HepG2 (cell line): ENCODE data around the gene JADE3. TPM values are rescaled to one million over a fixed set of nuclear protein-coding genes. Genes with fewer than 3 reads are reported as not detected.

Experiments
- ATAC-seq: fragments of 200-7000 bp; cut with Tn5 transposase; 3 replicates; pipeline ENCODE4 v1.9.1; 2020; ENCODE audit warnings: mild to moderate bottlenecking, moderate library complexity
- BruUV-seq: library from RNA; stranded (reverse); fragments of 400-500 nt; replicated peaks from 2 replicates; lab custom pipeline; 2021; lab: Mats Ljungman, UMichigan
- CTCF ChIA-PET: fragments of 300-600 bp; formaldehyde crosslinking; extraction: SDS; loops from one replicate; lab custom pipeline; 2021; ENCODE audit warnings: low total read pairs, inconsistent platforms, low intra/inter-chr PET ratio; lab: Yijun Ruan, JAX
- POLR2A ChIA-PET: fragments of 350-600 bp; sonication (Branson Sonifier 250); formaldehyde crosslinking; loops from one replicate; lab custom pipeline; 2020; ENCODE audit warnings: antibody characterized with exemption, inconsistent platforms; lab: Yijun Ruan, JAX
- DNase-seq: peaks from one replicate; pipeline ENCODE4 v3.0.0-alpha.2; 2015; ENCODE audit warnings: low spot score
- FAIRE-seq: peaks from 3 replicates; lab custom pipeline; 2011; peaks lifted over from hg19 to GRCh38; lab: Jason Lieb, UNC
- H2AFZ ChIP-seq: one replicate; pipeline ENCODE4 v1.6.1; 2011; ENCODE audit warnings: low read length, inconsistent platforms
- H3K27ac ChIP-seq: fragments of 300-600 bp; 3 replicates; pipeline ENCODE4 v1.8.0; 2011; ENCODE audit warnings: mixed run types, mild to moderate bottlenecking, mixed read lengths, low read length, inconsistent platforms; ENCODE audit not compliant: insufficient read depth; ENCODE audit errors: extremely low read length
- H3K27me3 ChIP-seq, 2 experiments: fragments of 200-600 bp in 1 of 2; 2 replicates in 1 of 2; 3 replicates in 1 of 2; pipeline versions ENCODE4 v1.6.0 to v1.8.0; 2011; ENCODE audit warnings: low read length in 2 of 2, mild to moderate bottlenecking in 2 of 2, moderate library complexity in 2 of 2, inconsistent platforms in 1 of 2; ENCODE audit not compliant: insufficient read depth in 2 of 2, control insufficient read depth in 1 of 2
- H3K36me3 ChIP-seq, 2 experiments: fragments of 200-600 bp in 1 of 2; replicated peaks in 1 of 2; 2 replicates in 1 of 2; 3 replicates in 1 of 2; pipeline versions ENCODE4 v1.5.1 to v1.8.0; 2011; ENCODE audit warnings: low read length in 2 of 2, inconsistent platforms in 1 of 2; ENCODE audit not compliant: insufficient read depth in 2 of 2, control insufficient read depth in 1 of 2
- H3K4me1 ChIP-seq: 2 replicates; pipeline ENCODE4 v1.5.1; 2012; ENCODE audit warnings: low read length, inconsistent platforms; ENCODE audit not compliant: insufficient read depth
- H3K4me2 ChIP-seq: 2 replicates; pipeline ENCODE4 v1.6.0; 2011; ENCODE audit warnings: low read depth, low read length, inconsistent platforms
- H3K4me3 ChIP-seq, 3 experiments: fragments of 200-600 bp in 1 of 3; sonication (generic), shearing (Covaris generic) in 1 of 3; replicated peaks in 1 of 3; 2 replicates each; pipeline ENCODE4 v1.5.1; 2011 to 2016; ENCODE audit warnings: low read length in 3 of 3, inconsistent platforms in 2 of 3, low read depth in 2 of 3, mild to moderate bottlenecking in 2 of 3, control low read depth in 1 of 3, mixed read lengths in 1 of 3; ENCODE audit not compliant: insufficient read depth in 1 of 3
- H3K79me2 ChIP-seq: one replicate; pipeline ENCODE4 v1.6.1; 2011; ENCODE audit warnings: low read length, inconsistent platforms; ENCODE audit not compliant: insufficient read depth
- H3K9ac ChIP-seq: 2 replicates; pipeline ENCODE4 v1.6.0; 2011; ENCODE audit warnings: mild to moderate bottlenecking, low read depth, low read length, inconsistent platforms; ENCODE audit not compliant: insufficient read depth
- H3K9me3 ChIP-seq: 2 replicates; pipeline ENCODE4 v1.5.1; 2012; ENCODE audit warnings: mild to moderate bottlenecking, low read length
- H4K20me1 ChIP-seq: 2 replicates; pipeline ENCODE4 v1.6.0; 2011; ENCODE audit warnings: inconsistent platforms, mild to moderate bottlenecking, low read length, moderate library complexity; ENCODE audit not compliant: insufficient read depth
- ATF4 ChIP-seq, 2 experiments: fragments of 450-650 bp in 1 of 2; sonication (generic) in 1 of 2; formaldehyde crosslinking; IDR thresholded peaks; 2 replicates each; pipeline versions ENCODE4 v1.5.0 to v1.8.0; 2020 to 2022; ENCODE audit warnings: mild to moderate bottlenecking in 1 of 2, missing genetic modification reagents in 1 of 2
- ATRX ChIP-seq: sonication (generic); formaldehyde crosslinking; IDR thresholded peaks from 2 replicates; pipeline ENCODE4 v1.4.0; 2020; ENCODE audit warnings: missing genetic modification reagents, borderline replicate concordance
- HNF4G ChIP-seq, 2 experiments: sonication (generic) in 1 of 2; formaldehyde crosslinking in 1 of 2; IDR thresholded peaks; 2 replicates each; pipeline versions ENCODE4 v1.4.0 to v1.6.1; 2011 to 2020; ENCODE audit warnings: borderline replicate concordance in 2 of 2, low read depth in 2 of 2, mild to moderate bottlenecking in 2 of 2, low read length in 1 of 2, missing genetic modification reagents in 1 of 2, moderate library complexity in 1 of 2
- HNRNPUL1 ChIP-seq: fragments of 200-400 bp; formaldehyde crosslinking; IDR thresholded peaks from 2 replicates; pipeline ENCODE4 v1.6.1; 2017; ENCODE audit warnings: low read depth, mild to moderate bottlenecking, low read length, moderate library complexity
- HOXD1 ChIP-seq: sonication (generic); formaldehyde crosslinking; IDR thresholded peaks from 2 replicates; pipeline ENCODE4 v1.5.0; 2020; ENCODE audit warnings: missing genetic modification reagents
- KIAA2018 ChIP-seq: sonication (generic); formaldehyde crosslinking; IDR thresholded peaks from 2 replicates; pipeline ENCODE4 v1.5.0; 2020; ENCODE audit warnings: mild to moderate bottlenecking, missing genetic modification reagents, borderline replicate concordance
- POLR2AphosphoS2 ChIP-seq: IDR thresholded peaks from 2 replicates; pipeline ENCODE4 v1.6.1; 2011; ENCODE audit warnings: low read depth, low read length, improper control_type of control experiment
- YEATS4 ChIP-seq: sonication (generic); formaldehyde crosslinking; IDR thresholded peaks from 2 replicates; pipeline ENCODE4 v1.4.0; 2020; ENCODE audit warnings: missing genetic modification reagents, borderline replicate concordance
- ZBTB33 ChIP-seq: sonication (generic); formaldehyde crosslinking; IDR thresholded peaks from 2 replicates; pipeline ENCODE4 v1.4.0; 2020; ENCODE audit warnings: missing genetic modification reagents
- ZFP36 ChIP-seq: fragments of 150-350 bp; IDR thresholded peaks from 2 replicates; pipeline ENCODE4 v1.6.1; 2018; ENCODE audit warnings: borderline replicate concordance, low read length, low read depth; ENCODE audit not compliant: partially characterized antibody
- WGBS: methylation state at CpG from one replicate; pipeline ENCODE4 v1.1.6; 2017; ENCODE audit warnings: low lambda C conversion rate; 5-methylcytosine and 5-hydroxymethylcytosine counted together
- in situ Hi-C: cut with HindIII; loops from 2 replicates; pipeline ENCODE4 v1.10.0; 2017; ENCODE audit warnings: low pct_unique_long_range_greater_than_20kb; ENCODE audit not compliant: extremely low pct_ligation_motif_present
- intact Hi-C: fragments of 100-400 bp; cut with micrococcal nuclease; formaldehyde crosslinking; loops from one replicate; pipeline ENCODE4 v1.10.0; 2022; ENCODE audit not compliant: unreplicated experiment
- polyA plus RNA-seq, 8 experiments: library from polyadenylated mRNA; depleted of rRNA in 3 of 8; stranded (reverse) in 7 of 8; unstranded in 1 of 8; fragments of >200 nt; fragmentation: Illumina TruSeq in 4 of 8; extraction: Trizol in 4 of 8; gene quantifications; 2 replicates each; pipeline versions ENCODE4 v1.2.1 to v1.2.3, GENCODE V29; 2011 to 2016; ENCODE audit warnings: low read depth in 4 of 8, missing spikeins in 1 of 8, mixed read lengths in 1 of 8; ENCODE audit not compliant: insufficient read depth in 1 of 8
- total RNA-seq, 5 experiments: library from RNA; depleted of rRNA; stranded (reverse); fragments of >200 nt; fragmentation: Illumina TruSeq; extraction: Trizol; gene quantifications; 2 replicates each; pipeline ENCODE4 v1.2.3, GENCODE V29; 2016; ENCODE audit warnings: low read depth in 1 of 5
- TF ChIP-seq, protein P1 (sequence below): sonication (generic); formaldehyde crosslinking; conservative IDR thresholded peaks from 2 replicates; pipeline ENCODE4 v1.4.0; 2020; ENCODE audit warnings: missing genetic modification reagents

The JADE3 gene
- total and polyA plus RNA-seq, 2 of the 13 experiments (the other 11 are each of a cell fraction or from before 2014, with no cell fraction given) = 7.7 to 7.8 TPM

DNA sequence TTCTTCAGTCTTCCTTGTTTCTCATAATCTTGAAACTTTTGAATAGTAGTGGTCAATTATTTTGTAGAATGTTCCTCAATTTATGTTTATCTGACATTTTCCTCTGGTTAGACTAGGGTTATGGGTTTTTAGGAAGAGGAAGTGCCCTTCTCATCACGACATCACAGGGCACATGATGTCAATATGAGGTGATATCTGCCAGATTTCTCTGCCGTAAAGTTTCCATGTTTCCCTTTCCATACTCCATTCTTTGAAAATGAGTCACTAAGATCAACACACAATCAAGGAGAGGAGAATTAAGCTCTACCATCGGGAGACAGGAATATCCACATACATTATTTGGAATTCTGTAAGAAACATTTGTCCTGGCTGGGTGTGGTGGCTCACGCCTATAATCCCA lies 46.9 kb upstream of the JADE3 start:
- ChIA-PET CTCF (no interaction called here), POLR2A (no interaction called here)
- WGBS = 82% methylated on average over 4 of the region's 4 CpGs
- FAIRE-seq (no peak), ATAC-seq (no peak), DNase-seq (peak; percentile 0)
- H3K9ac ChIP-seq = no peak overlapping the region
- no peak overlapping the region for H3K4me2 ChIP-seq
- 0 out of 2 replicates have a peak, but pooled peaks cover 7% of the 10 kb centered on the region for H3K4me1 ChIP-seq
- no peak overlapping the region for H2AFZ ChIP-seq
- no peak overlapping the region for H3K4me3 ChIP-seq
- no peaks in the 10 kb centered on the region for H3K36me3 ChIP-seq
- no peaks in the 10 kb centered on the region for H3K79me2 ChIP-seq
- H3K27ac ChIP-seq = no peak overlapping the region
- intact Hi-C loops = no loop called here
- in situ Hi-C loops = no loop called here
- H3K27me3 ChIP-seq = no peaks in the 10 kb centered on the region
- no peaks in the 10 kb centered on the region for H4K20me1 ChIP-seq
- no peaks in the 10 kb centered on the region for H3K9me3 ChIP-seq
- no TSS peak for BruUV-seq
- TF ChIP-seq ZFP36 = no peak
- no peak for TF ChIP-seq ZBTB33 (CRISPR knock-in tag)
- no peak for TF ChIP-seq ATRX (CRISPR knock-in tag)
- TF ChIP-seq POLR2AphosphoS2 = no peak
- no peak for TF ChIP-seq HOXD1 (CRISPR knock-in tag)
- no peak for TF ChIP-seq HNRNPUL1
- no peak for TF ChIP-seq ATF4 (CRISPR knock-in tag; IDR thresholded peaks at IDR 0.05)
- no peak for TF ChIP-seq KIAA2018
- TF ChIP-seq HNF4G (IDR thresholded peaks at IDR 0.05; ENCODE audit: borderline replicate concordance, low read depth, low read length) = no peak
- TF ChIP-seq HNF4G (CRISPR knock-in tag; IDR thresholded peaks at IDR 0.05; ENCODE audit: borderline replicate concordance, low read depth) = no peak
- no peak for TF ChIP-seq YEATS4
- TF ChIP-seq, protein P1, sequence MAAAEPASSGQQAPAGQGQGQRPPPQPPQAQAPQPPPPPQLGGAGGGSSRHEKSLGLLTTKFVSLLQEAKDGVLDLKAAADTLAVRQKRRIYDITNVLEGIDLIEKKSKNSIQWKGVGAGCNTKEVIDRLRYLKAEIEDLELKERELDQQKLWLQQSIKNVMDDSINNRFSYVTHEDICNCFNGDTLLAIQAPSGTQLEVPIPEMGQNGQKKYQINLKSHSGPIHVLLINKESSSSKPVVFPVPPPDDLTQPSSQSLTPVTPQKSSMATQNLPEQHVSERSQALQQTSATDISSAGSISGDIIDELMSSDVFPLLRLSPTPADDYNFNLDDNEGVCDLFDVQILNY (CRISPR knock-in tag) = no peak
